Measurements from ENCODE around the gene CAMK2A. TPM values are rescaled to one million over a fixed set of nuclear protein-coding genes. Genes with fewer than 3 reads are reported as not detected.

The CAMK2A gene
- total RNA-seq, 4 donors from 2014 or later = 1.2 TPM; not detected in 3

- H3K9me3 ChIP-seq = no peaks in the 10 kb centered on the region
- H3K4me1 ChIP-seq = no peaks in the 10 kb centered on the region
- H3K27ac ChIP-seq = no peak overlapping the region
- H3K27me3 ChIP-seq = no peaks in the 10 kb centered on the region
- no peak for DNase-seq
- H3K36me3 ChIP-seq = no peaks in the 10 kb centered on the region
- TF ChIP-seq POLR2A (IDR thresholded peaks at IDR 0.05) (no peak), CTCF (IDR thresholded peaks at IDR 0.05) (no peak)
- H3K4me3 ChIP-seq = no peak overlapping the region
Observed at GRCh38 chr5:150227606-150228273, 61.8 kb downstream of the CAMK2A start.

GRCh38 chr5:150227036-150227435 lies 62.5 kb downstream of the CAMK2A start:
- no peak for TF ChIP-seq POLR2A (IDR thresholded peaks at IDR 0.05)
- TF ChIP-seq CTCF (IDR thresholded peaks at IDR 0.05) = no peak
- H3K27me3 ChIP-seq = no peaks in the 10 kb centered on the region
- no peaks in the 10 kb centered on the region for H3K9me3 ChIP-seq
- DNase-seq = no peak
- no peak overlapping the region for H3K27ac ChIP-seq
- no peaks in the 10 kb centered on the region for H3K4me1 ChIP-seq
- H3K4me3 ChIP-seq = no peak overlapping the region
- no peaks in the 10 kb centered on the region for H3K36me3 ChIP-seq

GRCh38 chr5:150224483-150225027 lies 65.0 kb downstream of the CAMK2A start:
- no peak for DNase-seq
- H3K9me3 ChIP-seq = no peaks in the 10 kb centered on the region
- H3K4me3 ChIP-seq = no peak overlapping the region
- no peak overlapping the region for H3K27ac ChIP-seq
- no peaks in the 10 kb centered on the region for H3K4me1 ChIP-seq
- TF ChIP-seq CTCF (IDR thresholded peaks at IDR 0.05) (no peak), POLR2A (IDR thresholded peaks at IDR 0.05) (no peak)
- no peaks in the 10 kb centered on the region for H3K36me3 ChIP-seq
- no peaks in the 10 kb centered on the region for H3K27me3 ChIP-seq

- no peak overlapping the region for H3K27ac ChIP-seq
- no peaks in the 10 kb centered on the region for H3K27me3 ChIP-seq
- H3K4me3 ChIP-seq = no peak overlapping the region
- no peak for TF ChIP-seq POLR2A (IDR thresholded peaks at IDR 0.05)
- no peak for TF ChIP-seq CTCF (IDR thresholded peaks at IDR 0.05)
- H3K36me3 ChIP-seq = no peaks in the 10 kb centered on the region
- H3K9me3 ChIP-seq = no peaks in the 10 kb centered on the region
- no peak for DNase-seq
- H3K4me1 ChIP-seq = no peaks in the 10 kb centered on the region
Observed at GRCh38 chr5:150223474-150223873, 66.1 kb downstream of the CAMK2A start.

GRCh38 chr5:150222906-150223305 lies 66.7 kb downstream of the CAMK2A start:
- no peak for DNase-seq
- H3K9me3 ChIP-seq = no peaks in the 10 kb centered on the region

More at GRCh38 chr5:150222906-150223305, 66.7 kb downstream of the CAMK2A start:
- H3K36me3 ChIP-seq = no peaks in the 10 kb centered on the region
- H3K27ac ChIP-seq = no peak overlapping the region
- H3K27me3 ChIP-seq = no peaks in the 10 kb centered on the region
- no peak overlapping the region for H3K4me3 ChIP-seq
- TF ChIP-seq POLR2A (IDR thresholded peaks at IDR 0.05) = no peak
- no peak for TF ChIP-seq CTCF (IDR thresholded peaks at IDR 0.05)
- H3K4me1 ChIP-seq = peaks cover 0 to under 1% (median 0%) of the 10 kb centered on the region in 4 donors

Measured in Peyer's patch (tissue), 4 donors.